HEK293 (cell line): ENCODE measurements around the gene PDE6B.

Experiments
- CTCF ChIA-PET: fragments of 350-600 bp; formaldehyde crosslinking; extraction: SDS; loops from one replicate; lab custom pipeline; 2021; ENCODE audit warnings: antibody characterized with exemption; lab: Yijun Ruan, JAX
- POLR2A ChIA-PET: fragments of 300-600 bp; formaldehyde crosslinking; extraction: SDS; loops from one replicate; lab custom pipeline; 2020; ENCODE audit warnings: antibody characterized with exemption, inconsistent platforms; lab: Yijun Ruan, JAX
- H3K27ac ChIP-seq: fragments of 200-500 bp; sonication (Bioruptor generic); 2 replicates; pipeline ENCODE4 v1.5.1; 2014; ENCODE audit warnings: low read depth, low read length, control low read depth, inconsistent platforms; ENCODE audit errors: extremely low read depth
- H3K36me3 ChIP-seq, 2 experiments: fragments of 200-500 bp in 1 of 2; sonication (Bioruptor generic) in 1 of 2; 1 replicate in 1 of 2; 2 replicates in 1 of 2; pipeline ENCODE4 v1.5.1; 2014 to 2017; ENCODE audit warnings: inconsistent platforms in 2 of 2, low read length in 2 of 2; ENCODE audit not compliant: control insufficient read depth in 2 of 2, insufficient read depth in 1 of 2
- H3K4me1 ChIP-seq: fragments of 200-500 bp; sonication (Bioruptor generic); 2 replicates; pipeline ENCODE4 v1.5.1; 2014; ENCODE audit warnings: mild to moderate bottlenecking, low read length, inconsistent platforms; ENCODE audit not compliant: control insufficient read depth, insufficient read depth
- H3K4me3 ChIP-seq: 2 replicates; pipeline ENCODE4 v1.5.1; 2011; ENCODE audit warnings: low read depth, mild to moderate bottlenecking, control low read depth, low read length, moderate library complexity
- H3K9me3 ChIP-seq: fragments of 200-500 bp; sonication (Bioruptor generic); 2 replicates; pipeline ENCODE4 v1.5.1; 2014; ENCODE audit warnings: low read depth, low read length, inconsistent platforms; ENCODE audit not compliant: control insufficient read depth, insufficient read depth
- KLF7 ChIP-seq: fragments of 450-650 bp; formaldehyde crosslinking; IDR thresholded peaks from 2 replicates; pipeline ENCODE4 v1.5.1; 2016; ENCODE audit warnings: missing biosample characterization, missing genetic modification characterization, borderline replicate concordance
- KLF9 ChIP-seq: fragments of 450-650 bp; formaldehyde crosslinking; IDR thresholded peaks from 2 replicates; pipeline ENCODE4 v1.5.1; 2016; ENCODE audit warnings: missing biosample characterization, missing genetic modification characterization, low read depth
- SP3 ChIP-seq: fragments of 450-650 bp; formaldehyde crosslinking; IDR thresholded peaks from 2 replicates; pipeline ENCODE4 v1.5.1; 2016; ENCODE audit warnings: missing biosample characterization, missing genetic modification characterization
- TCF7L2 ChIP-seq: IDR thresholded peaks from 2 replicates; pipeline ENCODE4 v1.6.1; 2011; ENCODE audit warnings: low read depth, mild to moderate bottlenecking, inconsistent platforms, low read length, moderate library complexity, borderline replicate concordance
- ZBTB1 ChIP-seq: fragments of 450-650 bp; formaldehyde crosslinking; IDR thresholded peaks from 2 replicates; pipeline ENCODE4 v1.5.1; 2016; ENCODE audit warnings: missing biosample characterization, missing genetic modification characterization
- ZBTB48 ChIP-seq: fragments of 450-650 bp; formaldehyde crosslinking; IDR thresholded peaks from 2 replicates; pipeline ENCODE4 v1.5.1; 2016; ENCODE audit warnings: missing biosample characterization, missing genetic modification characterization
- ZEB2 ChIP-seq: fragments of 450-650 bp; formaldehyde crosslinking; IDR thresholded peaks from 2 replicates; pipeline ENCODE4 v1.5.1; 2016; ENCODE audit warnings: missing biosample characterization, missing genetic modification characterization
- ZNF132 ChIP-seq: fragments of 450-650 bp; formaldehyde crosslinking; IDR thresholded peaks from 2 replicates; pipeline ENCODE4 v1.5.1; 2017; ENCODE audit warnings: missing biosample characterization, missing genetic modification characterization, borderline replicate concordance
- ZNF155 ChIP-seq: fragments of 450-650 bp; formaldehyde crosslinking; IDR thresholded peaks from 2 replicates; pipeline ENCODE4 v1.5.1; 2016; ENCODE audit warnings: missing biosample characterization, missing genetic modification characterization
- ZNF175 ChIP-seq: fragments of 450-650 bp; formaldehyde crosslinking; IDR thresholded peaks from 2 replicates; pipeline ENCODE4 v1.5.1; 2016; ENCODE audit warnings: missing biosample characterization, missing genetic modification characterization
- ZNF184 ChIP-seq: fragments of 450-650 bp; IDR thresholded peaks from 2 replicates; pipeline ENCODE4 v1.5.1; 2018; ENCODE audit warnings: missing biosample characterization, mild to moderate bottlenecking, missing genetic modification characterization
- ZNF23 ChIP-seq: fragments of 450-650 bp; formaldehyde crosslinking; IDR thresholded peaks from 2 replicates; pipeline ENCODE4 v1.5.1; 2016; ENCODE audit warnings: missing biosample characterization, missing genetic modification characterization, borderline replicate concordance
- ZNF324 ChIP-seq: fragments of 450-650 bp; formaldehyde crosslinking; IDR thresholded peaks from 2 replicates; pipeline ENCODE4 v1.5.1; 2016; ENCODE audit warnings: missing biosample characterization, missing genetic modification characterization
- ZNF391 ChIP-seq: fragments of 450-650 bp; formaldehyde crosslinking; IDR thresholded peaks from 2 replicates; pipeline ENCODE4 v1.5.1; 2016; ENCODE audit warnings: low read depth, missing biosample characterization, missing genetic modification characterization, borderline replicate concordance
- ZNF426 ChIP-seq: fragments of 450-650 bp; formaldehyde crosslinking; IDR thresholded peaks from 2 replicates; pipeline ENCODE4 v1.5.1; 2017; ENCODE audit warnings: missing biosample characterization, missing genetic modification characterization, mild to moderate bottlenecking, inconsistent platforms, moderate library complexity
- ZNF623 ChIP-seq: fragments of 450-650 bp; formaldehyde crosslinking; IDR thresholded peaks from 2 replicates; pipeline ENCODE4 v1.5.1; 2016; ENCODE audit warnings: missing biosample characterization, missing genetic modification characterization
- ZNF629 ChIP-seq: fragments of 450-650 bp; formaldehyde crosslinking; IDR thresholded peaks from 2 replicates; pipeline ENCODE4 v1.5.1; 2017; ENCODE audit warnings: missing biosample characterization, missing genetic modification characterization
- TF ChIP-seq, protein P1 (sequence below): sonication (generic); formaldehyde crosslinking; IDR thresholded peaks from 2 replicates; pipeline ENCODE4 v1.8.1; 2022; ENCODE audit warnings: mild to moderate bottlenecking, moderate library complexity, missing genetic modification reagents
- TF ChIP-seq, protein P2 (sequence below): fragments of 450-650 bp; formaldehyde crosslinking; IDR thresholded peaks from 2 replicates; pipeline ENCODE4 v1.5.1; 2016; ENCODE audit warnings: missing biosample characterization, missing genetic modification characterization
- TF ChIP-seq, protein P3 (sequence below): fragments of 450-650 bp; formaldehyde crosslinking; conservative IDR thresholded peaks from 2 replicates; pipeline ENCODE4 v1.5.1; 2016; ENCODE audit warnings: low read depth, missing biosample characterization, missing genetic modification characterization
- TF ChIP-seq, protein P4 (sequence below): fragments of 450-650 bp; formaldehyde crosslinking; IDR thresholded peaks from 2 replicates; pipeline ENCODE4 v1.5.1; 2016; ENCODE audit warnings: missing biosample characterization, missing genetic modification characterization, borderline replicate concordance
- TF ChIP-seq, protein P5 (sequence below): fragments of 450-650 bp; formaldehyde crosslinking; IDR thresholded peaks from 2 replicates; pipeline ENCODE4 v1.5.1; 2016; ENCODE audit warnings: missing biosample characterization, missing genetic modification characterization, low read depth
- TF ChIP-seq, protein P6 (sequence below): fragments of 450-650 bp; formaldehyde crosslinking; IDR thresholded peaks from 2 replicates; pipeline ENCODE4 v1.5.1; 2016; ENCODE audit warnings: missing biosample characterization, missing genetic modification characterization

PDE6B gene

DNA sequence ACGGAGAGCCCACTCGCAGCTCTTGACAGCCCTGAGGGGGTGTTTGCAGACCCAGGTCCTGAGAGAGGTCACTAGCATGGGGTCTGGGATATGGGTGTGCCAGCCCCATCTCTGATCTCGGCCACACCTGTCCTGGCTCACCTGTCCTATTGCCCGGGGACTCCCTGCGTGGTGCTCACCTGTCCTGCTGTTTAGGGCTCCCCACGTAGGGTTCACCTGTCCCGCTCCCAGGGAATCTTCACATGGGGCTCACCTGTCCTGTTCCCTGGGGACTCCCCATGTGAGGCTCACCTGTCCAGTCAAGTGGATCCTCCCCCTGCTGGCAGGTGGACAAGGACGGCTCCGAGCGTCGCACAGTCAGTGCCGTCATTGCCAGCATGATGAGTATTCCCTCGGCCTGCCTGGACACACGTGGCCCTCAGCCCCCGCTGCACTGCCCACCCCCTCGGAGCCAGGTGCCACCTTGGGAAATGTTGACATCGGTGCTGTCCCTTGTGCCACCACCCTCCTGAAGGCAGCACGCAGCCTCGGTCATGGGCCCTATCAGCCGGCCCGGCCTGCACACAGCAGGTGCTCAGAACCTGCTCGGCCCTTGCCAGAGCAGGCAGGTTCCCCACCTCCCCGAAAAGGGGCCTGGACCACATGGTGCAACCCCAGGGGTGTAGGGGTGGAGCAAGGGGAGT lies 57.3 kb downstream of the PDE6B start (continued):
- TF ChIP-seq, protein P1, sequence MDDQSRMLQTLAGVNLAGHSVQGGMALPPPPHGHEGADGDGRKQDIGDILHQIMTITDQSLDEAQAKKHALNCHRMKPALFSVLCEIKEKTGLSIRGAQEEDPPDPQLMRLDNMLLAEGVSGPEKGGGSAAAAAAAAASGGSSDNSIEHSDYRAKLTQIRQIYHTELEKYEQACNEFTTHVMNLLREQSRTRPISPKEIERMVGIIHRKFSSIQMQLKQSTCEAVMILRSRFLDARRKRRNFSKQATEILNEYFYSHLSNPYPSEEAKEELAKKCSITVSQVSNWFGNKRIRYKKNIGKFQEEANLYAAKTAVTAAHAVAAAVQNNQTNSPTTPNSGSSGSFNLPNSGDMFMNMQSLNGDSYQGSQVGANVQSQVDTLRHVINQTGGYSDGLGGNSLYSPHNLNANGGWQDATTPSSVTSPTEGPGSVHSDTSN (CRISPR knock-in tag), result no peak
- TF ChIP-seq ZNF175 (no peak), ZBTB1 (tag by site-specific recombination) (no peak), ZEB2 (no peak), ZBTB48 (tag by site-specific recombination) (no peak), ZNF623 (no peak)

DNA sequence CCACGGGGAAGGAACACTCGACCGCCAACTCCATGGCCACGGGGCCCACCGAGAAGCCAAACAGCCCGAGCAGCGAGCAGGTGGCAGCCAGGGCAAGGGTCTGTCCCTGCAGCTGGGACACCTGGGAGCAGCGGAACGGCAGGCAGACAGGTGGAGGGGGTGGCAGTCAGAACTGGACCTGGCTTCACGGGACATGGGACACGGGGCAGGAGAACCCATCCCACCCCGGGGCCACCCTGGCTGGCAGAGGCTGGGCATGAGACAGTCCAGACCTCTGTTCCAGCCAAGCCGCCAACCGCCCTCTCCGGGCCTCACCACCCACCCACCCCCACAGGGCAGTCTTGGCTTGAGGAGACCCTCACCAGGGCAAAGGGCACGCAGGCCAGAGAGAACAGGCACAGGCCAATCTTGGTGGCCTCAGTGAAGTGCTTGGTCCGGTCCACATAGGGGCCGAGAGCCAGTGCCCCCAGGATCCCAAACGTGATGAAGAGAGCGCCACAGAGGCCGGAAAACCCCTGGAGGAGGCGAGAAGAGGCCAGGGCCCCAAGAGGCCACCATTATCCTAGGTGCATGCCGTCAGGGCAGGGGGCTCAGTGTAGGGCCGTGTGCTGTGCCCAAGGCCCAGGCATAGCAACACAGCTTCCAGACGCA lies 58.0 kb downstream of the PDE6B start:
- ChIA-PET CTCF (interaction anchor here (0.6 to 1.9 kb wide), 7 partner anchors 8 to 45 kb away, joined by 3 to 6 read pairs (median 3); partner anchors contain the start of genes ATP5ME and MYL5), POLR2A (interaction anchor here (1.6 kb wide), 1 partner anchor 9 kb away, joined by 4 read pairs; the partner anchor contains the start of genes ATP5ME and MYL5)
- H3K4me1 ChIP-seq, result no peaks in the 10 kb centered on the region; the same call in 1 of the 2 replicates
- no peaks in the 10 kb centered on the region for H3K36me3 ChIP-seq
- H3K9me3 ChIP-seq, result no peaks in the 10 kb centered on the region
- H3K27ac ChIP-seq, result no peak overlapping the region
- no peak overlapping the region for H3K4me3 ChIP-seq
- TF ChIP-seq, protein P2, sequence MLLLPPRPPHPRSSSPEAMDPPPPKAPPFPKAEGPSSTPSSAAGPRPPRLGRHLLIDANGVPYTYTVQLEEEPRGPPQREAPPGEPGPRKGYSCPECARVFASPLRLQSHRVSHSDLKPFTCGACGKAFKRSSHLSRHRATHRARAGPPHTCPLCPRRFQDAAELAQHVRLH (tag by site-specific recombination), result no peak
- TF ChIP-seq SP3 (tag by site-specific recombination) (no peak), ZNF23 (tag by site-specific recombination) (no peak), ZNF155 (no peak), KLF9 (tag by site-specific recombination) (no peak), ZNF629 (no peak), ZNF132 (tag by site-specific recombination) (no peak), TCF7L2 (no peak), ZNF426 (no peak), ZNF324 (tag by site-specific recombination) (no peak), ZNF184 (tag by site-specific recombination) (no peak), KLF7 (tag by site-specific recombination) (no peak), ZNF391 (no peak)
- TF ChIP-seq, protein P3, sequence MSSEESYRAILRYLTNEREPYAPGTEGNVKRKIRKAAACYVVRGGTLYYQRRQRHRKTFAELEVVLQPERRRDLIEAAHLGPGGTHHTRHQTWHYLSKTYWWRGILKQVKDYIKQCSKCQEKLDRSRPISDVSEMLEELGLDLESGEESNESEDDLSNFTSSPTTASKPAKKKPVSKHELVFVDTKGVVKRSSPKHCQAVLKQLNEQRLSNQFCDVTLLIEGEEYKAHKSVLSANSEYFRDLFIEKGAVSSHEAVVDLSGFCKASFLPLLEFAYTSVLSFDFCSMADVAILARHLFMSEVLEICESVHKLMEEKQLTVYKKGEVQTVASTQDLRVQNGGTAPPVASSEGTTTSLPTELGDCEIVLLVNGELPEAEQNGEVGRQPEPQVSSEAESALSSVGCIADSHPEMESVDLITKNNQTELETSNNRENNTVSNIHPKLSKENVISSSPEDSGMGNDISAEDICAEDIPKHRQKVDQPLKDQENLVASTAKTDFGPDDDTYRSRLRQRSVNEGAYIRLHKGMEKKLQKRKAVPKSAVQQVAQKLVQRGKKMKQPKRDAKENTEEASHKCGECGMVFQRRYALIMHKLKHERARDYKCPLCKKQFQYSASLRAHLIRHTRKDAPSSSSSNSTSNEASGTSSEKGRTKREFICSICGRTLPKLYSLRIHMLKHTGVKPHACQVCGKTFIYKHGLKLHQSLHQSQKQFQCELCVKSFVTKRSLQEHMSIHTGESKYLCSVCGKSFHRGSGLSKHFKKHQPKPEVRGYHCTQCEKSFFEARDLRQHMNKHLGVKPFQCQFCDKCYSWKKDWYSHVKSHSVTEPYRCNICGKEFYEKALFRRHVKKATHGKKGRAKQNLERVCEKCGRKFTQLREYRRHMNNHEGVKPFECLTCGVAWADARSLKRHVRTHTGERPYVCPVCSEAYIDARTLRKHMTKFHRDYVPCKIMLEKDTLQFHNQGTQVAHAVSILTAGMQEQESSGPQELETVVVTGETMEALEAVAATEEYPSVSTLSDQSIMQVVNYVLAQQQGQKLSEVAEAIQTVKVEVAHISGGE (tag by site-specific recombination), result no peak
- TF ChIP-seq, protein P4, sequence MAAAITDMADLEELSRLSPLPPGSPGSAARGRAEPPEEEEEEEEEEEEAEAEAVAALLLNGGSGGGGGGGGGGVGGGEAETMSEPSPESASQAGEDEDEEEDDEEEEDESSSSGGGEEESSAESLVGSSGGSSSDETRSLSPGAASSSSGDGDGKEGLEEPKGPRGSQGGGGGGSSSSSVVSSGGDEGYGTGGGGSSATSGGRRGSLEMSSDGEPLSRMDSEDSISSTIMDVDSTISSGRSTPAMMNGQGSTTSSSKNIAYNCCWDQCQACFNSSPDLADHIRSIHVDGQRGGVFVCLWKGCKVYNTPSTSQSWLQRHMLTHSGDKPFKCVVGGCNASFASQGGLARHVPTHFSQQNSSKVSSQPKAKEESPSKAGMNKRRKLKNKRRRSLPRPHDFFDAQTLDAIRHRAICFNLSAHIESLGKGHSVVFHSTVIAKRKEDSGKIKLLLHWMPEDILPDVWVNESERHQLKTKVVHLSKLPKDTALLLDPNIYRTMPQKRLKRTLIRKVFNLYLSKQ (tag by site-specific recombination), result no peak
- TF ChIP-seq, protein P5, sequence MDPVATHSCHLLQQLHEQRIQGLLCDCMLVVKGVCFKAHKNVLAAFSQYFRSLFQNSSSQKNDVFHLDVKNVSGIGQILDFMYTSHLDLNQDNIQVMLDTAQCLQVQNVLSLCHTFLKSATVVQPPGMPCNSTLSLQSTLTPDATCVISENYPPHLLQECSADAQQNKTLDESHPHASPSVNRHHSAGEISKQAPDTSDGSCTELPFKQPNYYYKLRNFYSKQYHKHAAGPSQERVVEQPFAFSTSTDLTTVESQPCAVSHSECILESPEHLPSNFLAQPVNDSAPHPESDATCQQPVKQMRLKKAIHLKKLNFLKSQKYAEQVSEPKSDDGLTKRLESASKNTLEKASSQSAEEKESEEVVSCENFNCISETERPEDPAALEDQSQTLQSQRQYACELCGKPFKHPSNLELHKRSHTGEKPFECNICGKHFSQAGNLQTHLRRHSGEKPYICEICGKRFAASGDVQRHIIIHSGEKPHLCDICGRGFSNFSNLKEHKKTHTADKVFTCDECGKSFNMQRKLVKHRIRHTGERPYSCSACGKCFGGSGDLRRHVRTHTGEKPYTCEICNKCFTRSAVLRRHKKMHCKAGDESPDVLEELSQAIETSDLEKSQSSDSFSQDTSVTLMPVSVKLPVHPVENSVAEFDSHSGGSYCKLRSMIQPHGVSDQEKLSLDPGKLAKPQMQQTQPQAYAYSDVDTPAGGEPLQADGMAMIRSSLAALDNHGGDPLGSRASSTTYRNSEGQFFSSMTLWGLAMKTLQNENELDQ (tag by site-specific recombination), result no peak
- TF ChIP-seq, protein P6, sequence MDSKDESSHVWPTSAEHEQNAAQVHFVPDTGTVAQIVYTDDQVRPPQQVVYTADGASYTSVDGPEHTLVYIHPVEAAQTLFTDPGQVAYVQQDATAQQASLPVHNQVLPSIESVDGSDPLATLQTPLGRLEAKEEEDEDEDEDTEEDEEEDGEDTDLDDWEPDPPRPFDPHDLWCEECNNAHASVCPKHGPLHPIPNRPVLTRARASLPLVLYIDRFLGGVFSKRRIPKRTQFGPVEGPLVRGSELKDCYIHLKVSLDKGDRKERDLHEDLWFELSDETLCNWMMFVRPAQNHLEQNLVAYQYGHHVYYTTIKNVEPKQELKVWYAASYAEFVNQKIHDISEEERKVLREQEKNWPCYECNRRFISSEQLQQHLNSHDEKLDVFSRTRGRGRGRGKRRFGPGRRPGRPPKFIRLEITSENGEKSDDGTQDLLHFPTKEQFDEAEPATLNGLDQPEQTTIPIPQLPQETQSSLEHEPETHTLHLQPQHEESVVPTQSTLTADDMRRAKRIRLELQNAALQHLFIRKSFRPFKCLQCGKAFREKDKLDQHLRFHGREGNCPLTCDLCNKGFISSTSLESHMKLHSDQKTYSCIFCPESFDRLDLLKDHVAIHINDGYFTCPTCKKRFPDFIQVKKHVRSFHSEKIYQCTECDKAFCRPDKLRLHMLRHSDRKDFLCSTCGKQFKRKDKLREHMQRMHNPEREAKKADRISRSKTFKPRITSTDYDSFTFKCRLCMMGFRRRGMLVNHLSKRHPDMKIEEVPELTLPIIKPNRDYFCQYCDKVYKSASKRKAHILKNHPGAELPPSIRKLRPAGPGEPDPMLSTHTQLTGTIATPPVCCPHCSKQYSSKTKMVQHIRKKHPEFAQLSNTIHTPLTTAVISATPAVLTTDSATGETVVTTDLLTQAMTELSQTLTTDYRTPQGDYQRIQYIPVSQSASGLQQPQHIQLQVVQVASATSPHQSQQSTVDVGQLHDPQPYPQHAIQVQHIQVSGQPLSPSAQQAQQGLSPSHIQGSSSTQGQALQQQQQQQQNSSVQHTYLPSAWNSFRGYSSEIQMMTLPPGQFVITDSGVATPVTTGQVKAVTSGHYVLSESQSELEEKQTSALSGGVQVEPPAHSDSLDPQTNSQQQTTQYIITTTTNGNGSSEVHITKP (tag by site-specific recombination), result no peak
